SH-SY5Y (cell line): ENCODE results near the gene RNF5.

Source experiments
- GATA2 ChIP-seq: IDR thresholded peaks from 2 replicates; pipeline ENCODE4 v1.6.1; 2011; ENCODE audit warnings: mild to moderate bottlenecking, low read depth, low read length
- GATA3 ChIP-seq: IDR thresholded peaks from 2 replicates; pipeline ENCODE4 v1.6.1; 2011; ENCODE audit warnings: low read depth, mild to moderate bottlenecking, low read length, moderate library complexity

DNA sequence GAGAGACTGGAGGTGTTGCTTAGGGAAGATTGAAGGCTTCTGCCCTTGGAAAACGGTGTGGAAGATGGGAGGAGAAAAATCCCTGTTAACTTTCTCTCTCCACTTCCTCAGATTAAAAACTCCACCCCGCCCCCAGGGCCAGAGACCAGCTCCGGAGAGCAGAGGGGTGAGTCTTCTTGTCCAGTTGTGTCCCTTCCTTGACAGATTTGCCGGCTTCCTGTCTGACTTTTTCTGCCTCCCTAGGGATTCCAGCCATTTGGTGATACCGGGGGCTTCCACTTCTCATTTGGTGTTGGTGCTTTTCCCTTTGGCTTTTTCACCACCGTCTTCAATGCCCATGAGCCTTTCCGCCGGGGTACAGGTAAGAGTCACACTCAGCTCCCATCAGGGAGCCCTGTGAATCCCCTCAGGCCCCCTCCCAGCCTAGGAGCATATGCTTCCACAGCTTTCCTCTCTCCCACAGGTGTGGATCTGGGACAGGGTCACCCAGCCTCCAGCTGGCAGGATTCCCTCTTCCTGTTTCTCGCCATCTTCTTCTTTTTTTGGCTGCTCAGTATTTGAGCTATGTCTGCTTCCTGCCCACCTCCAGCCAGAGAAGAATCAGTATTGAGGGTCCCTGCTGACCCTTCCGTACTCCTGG, 1.7 kb downstream of the RNF5 start:
- TF ChIP-seq GATA2 (no peak), GATA3 (no peak)
